Stimulated activated CD8-positive, alpha-beta memory T cell treated with anti-CD3 and anti-CD28 coated beads, Interleukin-12 subunit alpha, Interleukin-12 subunit beta, amount 100 ng/mL, for 4 hours (primary cell): ENCODE measurements around the gene DHFR.
"Not testable (repeated sequence)": the region's sequence is repeated elsewhere in the genome, so short reads cannot be mapped to it uniquely, and the experiment has no call there.

ENCODE experiments used
- DNase-seq: peaks from one replicate; pipeline ENCODE4 v3.0.0-alpha.2; 2020; ENCODE audit warnings: low read depth

Gene DHFR

DNA sequence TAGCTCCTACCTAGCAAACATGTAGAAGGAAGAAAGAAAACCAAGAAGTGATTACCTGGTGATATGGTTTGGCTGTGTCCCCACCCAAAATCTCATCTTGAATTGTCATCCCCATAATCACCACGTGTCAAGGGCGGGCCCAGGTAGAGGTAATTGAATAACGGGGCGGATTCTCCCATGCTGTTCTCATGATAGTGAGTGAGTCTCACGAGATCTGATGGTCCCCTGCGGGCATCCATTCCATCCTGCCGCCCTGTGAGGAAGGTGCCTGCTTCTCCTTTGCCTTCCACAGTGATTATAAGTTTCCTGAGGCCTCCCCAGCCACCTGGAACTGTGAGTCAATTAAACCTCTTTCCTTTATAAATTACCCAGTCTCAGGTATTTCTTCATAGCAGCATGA lies 57.3 kb downstream of the DHFR start:
- no peak for DNase-seq

DNA sequence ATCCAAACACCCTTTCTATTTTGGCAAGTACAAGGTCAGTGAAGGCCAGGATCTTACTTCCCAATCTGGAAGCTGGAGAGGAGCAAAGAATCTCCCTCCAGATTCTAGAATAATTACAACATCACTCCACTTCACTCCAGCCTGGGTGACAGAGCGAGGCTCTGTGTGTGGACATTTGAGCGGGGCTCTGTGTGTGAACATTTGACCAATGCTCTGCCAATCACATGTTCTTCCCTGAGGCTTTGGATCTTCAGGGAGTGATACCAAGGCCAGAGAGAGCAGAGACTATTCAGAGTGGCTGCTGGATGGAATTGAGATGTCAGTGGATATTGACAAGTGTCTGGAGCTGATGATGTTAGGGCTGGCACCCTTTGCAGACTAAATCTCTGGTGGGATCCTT lies 60.0 kb downstream of the DHFR start:
- DNase-seq: no peak

DNA sequence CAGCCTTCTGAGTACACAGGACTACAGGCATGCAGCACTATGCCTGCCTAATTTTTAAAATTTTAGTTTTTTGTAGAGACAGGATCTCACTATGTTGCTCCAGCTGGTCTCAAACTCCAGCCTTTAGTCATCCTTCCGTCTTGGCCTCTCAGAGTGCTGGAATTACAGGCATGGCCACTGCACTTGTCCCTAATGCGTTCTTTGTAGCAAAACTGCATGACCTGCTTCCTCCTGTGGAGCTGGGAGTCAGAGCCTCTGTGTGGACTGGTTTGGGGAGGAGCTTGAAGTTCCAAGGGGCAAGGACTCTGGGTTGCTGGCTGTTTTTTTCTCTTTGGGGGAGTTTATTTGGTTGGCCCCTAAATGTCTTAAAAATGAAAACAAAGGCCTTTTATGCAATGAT lies 62.0 kb downstream of the DHFR start:
- no peak for DNase-seq

DNA sequence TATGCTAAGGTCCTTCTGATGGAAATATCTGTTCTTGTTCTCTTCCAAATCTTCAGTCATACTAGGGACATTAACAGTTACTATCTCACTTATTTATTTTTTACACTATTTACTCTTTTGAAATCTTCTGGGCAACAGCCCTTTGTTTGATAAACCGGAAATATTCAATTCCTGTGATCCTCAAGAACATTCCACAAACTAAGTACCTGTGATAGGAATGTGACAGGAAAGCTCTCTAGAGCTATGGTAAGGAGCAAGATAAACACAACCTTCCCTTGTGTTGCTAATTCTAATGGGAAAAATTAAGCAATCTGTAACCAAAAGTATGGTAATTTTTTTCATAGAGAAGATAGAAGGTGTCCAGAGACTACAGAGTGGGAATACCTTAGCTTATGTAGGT lies 62.7 kb downstream of the DHFR start:
- no peak for DNase-seq

DNA sequence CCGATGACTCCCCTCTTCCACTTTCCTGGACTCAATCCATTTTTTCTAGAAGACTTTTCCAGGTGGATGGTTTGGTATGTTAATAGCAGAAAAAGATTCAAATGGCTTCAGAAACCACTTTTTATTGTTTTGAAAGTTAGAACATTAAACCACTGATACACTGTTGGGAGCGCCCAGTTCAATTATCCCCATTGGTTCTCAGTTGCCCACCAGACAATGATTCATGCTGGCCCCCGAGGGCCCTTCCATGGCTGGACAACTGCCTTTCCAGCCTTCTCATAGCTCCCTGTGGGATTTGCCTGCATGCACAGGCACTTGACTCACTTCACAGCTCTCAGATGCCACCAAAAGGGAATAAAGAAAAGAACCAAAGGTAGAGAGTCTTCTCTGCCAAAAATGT lies 63.4 kb downstream of the DHFR start:
- DNase-seq: no peak

DNA sequence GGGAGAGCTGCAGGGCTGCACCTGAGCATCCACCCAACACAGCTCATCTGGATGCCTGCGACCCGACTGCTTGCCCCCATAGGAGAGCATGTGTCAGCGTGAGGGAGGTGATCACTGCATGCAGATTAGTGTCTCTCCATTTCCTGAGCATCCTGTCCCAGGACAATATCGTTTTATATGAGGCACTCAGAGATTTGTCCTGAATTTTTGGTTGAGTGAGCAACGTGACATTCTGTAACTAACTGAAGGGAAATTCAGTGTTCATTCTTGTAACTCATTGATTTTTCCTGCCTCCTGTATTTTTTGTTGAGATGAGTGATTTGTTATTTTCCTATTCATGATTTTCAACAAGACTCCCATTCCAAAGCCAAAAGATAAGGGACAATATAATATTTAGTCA lies 64.0 kb downstream of the DHFR start:
- DNase-seq: no peak

DNA sequence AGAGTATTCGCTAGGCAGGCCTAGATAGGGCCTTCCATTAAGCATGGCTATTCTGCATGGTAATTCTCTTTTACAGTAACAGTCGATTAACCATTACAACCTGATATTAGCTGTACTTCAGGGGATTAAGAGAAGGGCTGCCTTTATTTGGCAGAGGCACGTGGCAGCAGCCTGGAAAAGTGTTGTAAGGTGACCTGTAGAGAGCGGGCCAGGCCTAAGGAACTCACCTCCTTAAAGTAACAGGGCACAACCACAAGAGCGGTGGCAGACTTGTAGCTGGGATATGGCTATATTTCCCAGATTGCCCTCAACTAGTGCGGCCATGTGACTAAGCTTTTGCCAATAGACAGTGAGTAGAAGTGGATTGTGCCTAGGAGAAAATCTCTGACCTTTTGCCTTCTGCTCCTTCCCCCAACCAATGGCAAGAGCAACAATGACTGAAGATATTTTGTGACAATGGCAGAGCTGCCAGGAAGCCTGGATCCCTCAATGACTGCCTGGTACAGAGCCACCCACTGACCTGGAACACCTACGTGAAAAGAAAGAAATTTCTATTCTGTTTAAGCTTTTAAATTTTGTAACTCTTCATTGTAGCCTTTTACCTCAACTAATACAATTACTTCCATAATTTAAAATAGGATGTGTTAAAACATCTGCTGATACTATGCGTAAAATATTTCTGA lies 65.8 kb downstream of the DHFR start:
- DNase-seq: no peak

DNA sequence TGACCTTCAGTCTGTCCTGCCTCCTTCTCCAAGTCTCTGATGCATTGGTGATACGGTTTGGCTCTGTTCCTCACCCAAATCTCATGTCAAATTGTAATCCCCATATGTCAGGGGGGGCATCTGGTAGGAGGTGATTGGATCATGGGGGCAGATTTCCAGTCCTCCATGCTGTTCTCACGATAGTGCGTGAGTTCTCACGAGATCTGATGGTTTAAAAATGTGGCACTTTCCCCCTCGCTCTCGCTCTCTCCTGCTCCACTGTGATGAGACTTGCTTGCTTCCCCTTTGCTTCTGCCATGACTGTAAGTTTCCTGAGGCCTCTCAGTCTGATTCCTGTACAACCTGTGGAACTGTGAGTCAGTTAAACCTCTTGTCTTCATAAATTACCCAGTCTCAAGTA lies 70.0 kb downstream of the DHFR start:
- no peak for DNase-seq

DNA sequence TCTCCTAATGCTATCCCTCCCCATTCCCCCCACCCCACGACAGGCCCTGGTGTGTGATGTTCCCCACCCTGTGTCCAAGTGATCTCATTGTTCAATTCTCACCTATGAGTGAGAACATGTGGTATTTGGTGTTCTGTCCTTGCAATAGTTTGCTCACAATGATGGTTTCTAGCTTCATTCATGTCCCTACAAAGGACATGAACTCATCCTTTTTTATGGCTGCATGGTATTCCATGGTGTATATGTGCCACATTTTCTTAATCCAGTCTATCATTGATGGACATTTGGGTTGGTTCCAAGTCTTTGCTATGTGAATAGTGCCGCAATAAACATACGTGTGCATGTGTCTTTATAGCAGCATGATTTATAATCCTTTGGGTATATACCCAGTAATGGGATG lies 74.5 kb downstream of the DHFR start:
- not testable (repeated sequence) for DNase-seq

DNA sequence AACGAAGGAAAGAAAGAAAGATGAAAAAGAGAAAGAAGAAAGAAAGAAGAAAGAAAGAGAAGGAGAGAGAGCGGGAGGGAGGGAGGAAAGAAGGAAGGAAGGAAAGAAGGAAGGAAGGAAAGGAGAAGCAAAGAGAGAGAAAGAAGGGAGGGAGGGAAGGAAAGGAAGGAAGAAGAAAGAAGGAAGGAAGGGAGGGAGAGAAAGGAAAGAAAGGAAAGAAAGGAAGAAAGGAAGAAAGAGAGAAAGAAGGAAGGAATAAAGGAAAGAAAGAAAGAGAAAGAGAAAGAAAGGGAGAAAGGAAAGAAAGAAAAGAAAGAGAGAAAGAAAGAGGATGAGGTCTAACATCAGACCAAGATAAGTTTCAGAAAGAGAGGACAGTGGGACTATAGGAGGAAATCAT lies 75.7 kb downstream of the DHFR start:
- no peak for DNase-seq

DNA sequence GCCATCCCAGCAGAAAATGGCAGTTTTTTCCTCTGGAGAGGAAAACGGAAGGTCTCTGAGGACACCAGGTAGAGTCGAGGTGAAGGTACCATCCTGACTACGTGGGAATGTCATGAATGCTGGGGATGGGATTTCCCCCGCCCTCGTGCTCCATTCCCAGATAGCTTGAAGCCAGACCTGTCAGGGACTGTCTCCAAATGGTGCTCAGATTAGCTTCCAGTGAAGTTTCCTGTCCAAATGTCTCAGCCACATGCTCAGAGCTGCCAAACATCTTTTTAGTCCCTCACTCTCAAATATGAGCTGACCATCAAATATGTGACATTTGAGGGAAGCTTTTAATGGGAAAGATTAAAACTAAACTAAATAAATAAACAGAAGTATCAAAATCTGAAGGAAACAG lies 77.1 kb downstream of the DHFR start:
- no peak for DNase-seq

DNA sequence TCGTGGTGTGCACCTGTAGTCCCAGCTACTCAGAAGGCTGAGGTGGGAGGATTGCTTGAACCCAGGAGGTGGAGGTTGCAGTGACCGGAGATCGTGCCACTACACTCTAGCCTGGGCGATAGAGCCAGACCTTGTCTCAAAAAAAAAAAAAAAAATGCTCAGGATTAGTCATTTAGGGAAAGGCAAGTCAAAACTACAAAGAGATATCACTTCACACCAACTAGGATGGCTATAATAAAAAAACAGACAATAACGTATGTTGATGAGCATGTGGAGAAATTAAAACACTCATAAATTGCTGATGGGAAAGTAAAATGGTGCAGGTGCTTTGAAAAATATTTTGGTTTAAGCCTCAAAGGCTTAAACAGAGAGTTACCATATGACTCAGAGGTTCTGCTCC lies 78.4 kb downstream of the DHFR start:
- no peak for DNase-seq
